ENCODE data around the gene TMEM120B.
A peak's percentile ranks its signal among the peaks of the same experiment; 100 is the strongest.
"Not testable (repeated sequence)": the region's sequence is repeated elsewhere in the genome, so short reads cannot be mapped to it uniquely, and the experiment has no call there.

The TMEM120B gene

DNA sequence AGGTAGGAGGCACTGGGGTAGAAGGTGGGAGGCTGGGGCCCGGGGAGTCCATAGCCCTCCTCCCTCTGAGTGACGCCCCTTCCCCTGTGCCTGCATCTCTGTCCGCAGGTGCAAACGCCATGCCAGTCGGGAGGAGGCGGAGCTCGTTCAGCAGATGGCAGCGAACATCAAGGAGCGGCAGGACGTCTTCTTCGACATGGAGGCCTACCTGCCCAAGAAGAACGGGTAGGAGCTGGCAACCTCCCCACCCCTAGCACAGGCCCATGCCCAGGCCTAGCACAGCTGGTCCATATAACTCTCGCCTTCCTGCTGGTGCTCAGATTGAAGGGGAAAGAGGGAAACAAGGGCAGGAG, 35.6 kb downstream of the TMEM120B start:
- DNase-seq (ENCODE audit: low read depth in 2 of 2), result no peak

DNA sequence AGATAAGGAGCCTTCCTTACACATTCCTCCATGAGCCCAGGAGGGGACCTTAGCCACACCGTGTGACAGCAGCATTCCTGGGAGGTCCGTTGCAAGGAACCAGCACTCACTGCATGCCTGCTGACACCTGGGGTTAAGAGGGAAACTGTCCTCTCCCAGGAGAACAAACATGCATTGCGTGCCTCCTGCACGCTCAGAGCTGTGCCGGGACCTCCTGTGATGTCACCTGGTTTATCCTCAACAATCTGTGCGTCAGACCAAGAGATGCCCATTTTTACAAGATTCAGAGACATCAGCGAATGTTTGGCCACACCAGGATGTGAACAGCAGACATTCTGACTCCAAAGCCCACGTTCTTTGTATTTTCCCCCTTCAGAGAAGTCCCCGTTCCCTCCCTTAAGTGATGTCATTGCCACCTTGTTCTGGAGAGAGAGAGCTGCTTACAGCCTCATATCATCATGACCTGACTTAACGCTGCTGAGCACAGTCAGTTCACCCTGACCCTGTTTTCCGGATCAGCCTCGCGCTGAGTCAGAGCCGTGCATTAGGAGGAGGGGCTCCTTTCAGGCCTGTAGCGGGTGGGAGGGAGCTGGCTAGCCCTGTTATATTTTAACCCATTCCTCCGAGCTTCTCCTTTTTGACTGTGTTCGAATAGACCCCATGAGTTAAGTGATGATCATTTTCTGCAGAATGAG, 36.2 kb downstream of the TMEM120B start:
- no peak for DNase-seq (ENCODE audit: low read depth in 2 of 2)

DNA sequence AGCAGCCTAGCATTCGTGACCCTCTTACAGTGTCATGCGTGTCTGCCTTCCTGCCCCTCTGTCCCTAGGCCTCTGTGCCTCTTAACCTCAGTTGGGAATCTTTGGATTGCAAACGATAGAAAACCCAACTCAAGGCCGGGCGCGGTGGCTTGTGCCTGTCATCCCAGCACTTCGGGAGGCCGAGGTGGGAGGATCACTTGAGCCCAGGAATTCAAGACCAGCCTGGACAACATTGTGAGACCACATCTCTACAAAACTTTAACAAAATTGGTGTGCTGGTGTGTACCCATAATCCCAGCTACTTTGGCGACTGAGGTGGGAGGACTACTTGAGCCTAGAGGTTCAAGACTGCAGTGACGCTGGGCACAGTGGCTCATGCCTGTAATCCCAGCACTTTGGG, 36.7 kb downstream of the TMEM120B start:
- DNase-seq (ENCODE audit: low read depth in 2 of 2), result no peak

DNA sequence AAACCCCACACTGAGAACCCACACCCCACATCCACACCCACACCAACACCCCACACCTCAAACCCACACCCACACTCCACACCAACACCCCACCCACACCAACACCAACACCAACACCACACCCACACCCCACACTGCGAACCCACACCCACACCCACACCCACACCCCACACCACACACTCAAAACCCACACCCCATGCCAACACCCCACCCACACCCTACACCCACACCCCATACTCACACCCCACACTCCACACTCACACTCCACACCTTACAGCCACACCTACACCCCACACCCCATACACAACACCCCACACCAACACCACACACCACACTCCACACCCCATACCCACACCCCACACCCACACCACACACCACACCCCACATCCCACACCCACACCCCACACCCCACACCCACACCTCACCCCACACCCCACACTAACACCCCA, 38.0 kb downstream of the TMEM120B start:
- peak in 1 of 2 donors; percentile 15 for DNase-seq (ENCODE audit: low read depth in 2 of 2)

DNA sequence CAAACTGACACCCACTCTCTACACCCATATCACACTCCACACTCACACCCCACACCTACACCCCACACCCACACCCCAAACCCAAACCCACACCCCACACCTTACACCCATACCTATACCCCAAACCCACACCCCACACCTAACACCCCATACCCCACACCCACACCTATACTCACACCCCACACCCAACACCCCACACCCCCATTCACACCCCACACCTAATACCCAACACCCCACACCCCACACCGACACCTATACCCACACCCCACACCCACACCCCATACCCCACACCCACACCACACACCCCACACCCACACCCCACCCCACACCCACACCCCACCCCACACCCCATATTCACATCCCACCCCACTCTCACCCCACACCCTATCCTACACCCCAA, 38.5 kb downstream of the TMEM120B start:
- no peak for DNase-seq (ENCODE audit: low read depth in 2 of 2)

DNA sequence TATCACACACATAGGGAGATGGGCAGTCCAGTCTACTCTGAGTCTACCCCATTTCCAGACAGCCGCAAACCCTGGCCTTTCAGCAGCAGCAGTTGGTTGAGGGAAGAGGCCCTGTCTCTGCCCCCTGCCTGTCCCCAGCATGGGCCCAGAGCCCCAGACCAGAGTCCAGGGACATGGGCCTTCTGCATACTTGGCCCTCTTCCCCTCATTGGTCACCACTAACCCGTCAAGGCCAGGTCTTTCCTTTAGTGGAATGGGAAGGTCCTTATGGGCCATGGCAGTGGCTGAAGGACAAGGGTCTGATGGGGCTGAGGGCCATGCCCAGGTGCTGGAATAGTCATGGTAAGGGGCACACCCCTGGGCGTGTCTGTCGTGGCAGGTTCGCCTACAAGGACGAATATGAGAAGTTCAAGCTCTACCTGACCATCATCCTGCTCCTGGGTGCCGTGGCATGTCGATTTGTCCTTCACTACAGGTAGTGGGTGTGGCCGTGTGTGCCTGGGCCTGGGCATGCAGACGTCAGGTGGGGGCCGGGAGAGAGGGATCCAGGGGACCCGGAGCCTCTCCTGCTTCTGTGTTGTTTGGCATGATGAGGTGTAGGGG, 39.3 kb downstream of the TMEM120B start:
- no peak for DNase-seq (ENCODE audit: low read depth in 2 of 2)

DNA sequence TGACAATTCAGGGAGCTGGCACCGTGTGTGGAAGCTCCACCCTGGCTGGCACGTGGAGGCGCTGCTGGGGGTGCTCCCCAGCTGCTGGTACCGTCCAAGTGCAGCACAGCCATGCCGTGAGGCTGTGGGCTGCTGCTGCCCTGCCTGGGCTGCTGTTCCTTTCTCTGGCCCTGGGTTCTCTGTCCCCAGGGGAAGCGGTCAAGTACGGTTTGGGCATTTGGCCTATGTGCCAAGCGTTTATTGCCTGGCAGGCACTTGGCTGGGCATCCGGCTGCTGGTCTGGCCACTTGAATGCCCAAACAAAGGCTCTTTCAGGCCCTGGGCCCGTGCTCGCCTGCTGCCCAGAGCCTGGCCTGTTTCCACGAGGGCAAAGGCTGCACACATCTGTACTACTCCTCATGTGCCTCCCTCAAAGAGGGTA, 41.3 kb downstream of the TMEM120B start:
- no peak for DNase-seq (ENCODE audit: low read depth in 2 of 2)

DNA sequence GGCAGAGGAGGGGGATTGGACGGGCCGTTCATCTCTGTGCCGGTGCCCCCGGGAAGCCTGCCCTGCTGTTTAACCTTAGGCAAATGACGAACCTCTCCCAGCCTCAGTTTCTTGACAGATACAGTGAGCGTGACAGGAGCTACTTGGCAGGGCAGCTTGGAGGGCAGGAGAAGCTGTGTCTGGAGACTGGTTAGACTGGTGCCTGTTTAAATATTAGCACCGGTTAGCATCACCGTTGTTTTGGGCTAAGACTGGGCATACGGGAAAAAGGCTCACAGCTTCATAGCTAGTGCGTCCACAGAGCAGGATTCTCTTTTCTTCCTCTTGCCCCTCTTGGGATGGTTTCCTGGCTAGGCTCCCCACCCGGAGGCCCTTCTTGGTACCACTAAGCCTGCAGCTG, 42.3 kb downstream of the TMEM120B start:
- no peak for DNase-seq (ENCODE audit: low read depth in 2 of 2)

DNA sequence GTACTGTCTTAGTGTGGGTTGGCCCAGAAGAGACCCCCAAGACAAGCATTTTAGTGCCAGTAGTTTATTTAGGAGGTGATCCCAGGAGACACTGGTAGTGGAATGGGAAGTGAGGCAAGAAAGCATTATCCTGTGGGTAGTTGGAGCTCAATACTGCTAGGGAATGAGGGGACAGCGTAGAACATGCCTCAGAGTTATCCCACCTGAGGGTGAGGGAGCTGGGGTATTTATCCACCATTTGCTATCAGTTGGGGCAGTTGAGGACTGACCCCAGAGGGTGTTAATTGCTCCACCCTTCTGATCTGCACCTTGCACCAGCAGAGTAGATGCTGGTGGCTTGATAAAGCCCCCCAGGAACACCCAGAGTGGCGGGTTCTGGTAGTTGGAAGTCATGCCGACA, 43.0 kb downstream of the TMEM120B start:
- no peak for DNase-seq (ENCODE audit: low read depth in 2 of 2)

DNA sequence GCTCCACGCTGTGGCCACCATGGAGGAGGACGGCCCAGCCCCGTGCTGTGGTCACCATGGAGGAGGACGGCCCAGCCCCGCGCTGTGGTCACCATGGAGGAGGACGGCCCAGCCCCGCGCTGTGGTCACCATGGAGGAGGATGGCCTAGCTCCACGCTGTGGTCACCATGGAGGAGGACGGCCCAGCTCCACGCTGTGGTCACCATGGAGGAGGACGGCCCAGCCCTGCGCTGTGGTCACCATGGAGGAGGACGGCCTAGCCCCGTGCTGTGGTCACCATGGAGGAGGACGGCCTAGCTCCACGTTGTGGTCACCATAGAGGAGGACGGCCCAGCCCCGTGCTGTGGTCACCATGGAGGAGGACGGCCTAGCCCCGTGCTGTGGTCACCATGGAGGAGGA, 46.0 kb downstream of the TMEM120B start:
- DNase-seq (ENCODE audit: low read depth in 2 of 2), result not testable (repeated sequence)

DNA sequence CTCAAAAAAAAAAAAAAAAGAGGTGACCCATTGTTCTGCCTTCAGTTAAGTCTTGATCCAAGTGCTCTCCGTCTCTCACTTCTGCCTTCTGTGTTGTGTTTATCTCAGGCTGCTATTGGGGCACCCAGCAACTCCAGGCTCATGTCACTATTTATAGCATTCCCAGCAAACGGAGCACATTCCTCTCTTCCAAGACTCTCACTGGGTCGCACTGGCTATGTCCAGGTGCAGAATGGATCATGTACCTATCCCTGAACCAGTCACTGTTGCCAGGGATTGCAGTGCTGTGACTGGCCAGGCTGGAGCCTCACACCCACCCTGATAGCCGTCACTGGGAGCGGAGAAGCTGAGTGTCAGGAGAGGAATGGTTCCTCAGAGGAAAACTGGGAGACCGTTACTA, 49.7 kb downstream of the TMEM120B start:
- DNase-seq (ENCODE audit: low read depth in 2 of 2), result no peak

DNA sequence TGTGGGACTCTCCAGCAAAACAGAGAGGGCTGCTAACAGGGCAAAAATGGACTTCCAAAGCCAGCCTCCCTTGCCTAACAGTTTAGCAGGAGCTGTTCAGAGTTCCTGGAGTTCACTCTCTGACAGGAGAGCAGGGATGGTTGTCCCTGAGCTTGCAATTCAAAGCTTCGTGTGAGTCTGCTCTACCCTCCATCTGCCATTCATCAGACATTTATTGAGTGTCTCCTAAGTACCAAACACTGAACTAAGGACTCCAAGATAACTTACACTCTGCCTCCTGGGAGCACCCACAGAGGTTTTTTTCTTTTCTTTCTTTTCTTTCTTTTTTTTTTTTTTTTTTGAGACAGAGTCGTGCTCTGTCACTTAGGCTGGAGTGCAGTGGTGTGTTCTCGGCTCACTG, 52.3 kb downstream of the TMEM120B start:
- DNase-seq (ENCODE audit: low read depth in 2 of 2), result no peak

DNA sequence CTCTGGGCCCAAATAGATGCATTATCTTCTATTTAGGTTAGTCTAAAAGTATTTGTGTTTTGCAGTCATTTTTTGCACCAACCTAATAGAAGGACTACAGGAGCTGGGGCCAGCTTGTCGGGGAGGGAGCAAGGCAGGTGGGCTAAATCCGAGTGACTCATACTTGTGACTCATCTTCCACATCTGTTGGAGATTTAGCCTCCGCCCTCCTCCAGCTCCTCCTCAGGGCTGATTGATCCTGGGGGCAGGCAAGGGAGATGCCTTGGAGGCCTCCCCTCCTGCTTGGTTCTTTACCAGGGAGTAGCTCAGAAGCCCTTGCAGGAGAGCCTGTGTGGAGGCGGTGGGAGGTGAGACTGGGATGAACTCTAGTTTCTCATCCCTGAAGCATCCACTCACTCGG, 53.0 kb downstream of the TMEM120B start:
- DNase-seq (ENCODE audit: low read depth in 2 of 2), result no peak

DNA sequence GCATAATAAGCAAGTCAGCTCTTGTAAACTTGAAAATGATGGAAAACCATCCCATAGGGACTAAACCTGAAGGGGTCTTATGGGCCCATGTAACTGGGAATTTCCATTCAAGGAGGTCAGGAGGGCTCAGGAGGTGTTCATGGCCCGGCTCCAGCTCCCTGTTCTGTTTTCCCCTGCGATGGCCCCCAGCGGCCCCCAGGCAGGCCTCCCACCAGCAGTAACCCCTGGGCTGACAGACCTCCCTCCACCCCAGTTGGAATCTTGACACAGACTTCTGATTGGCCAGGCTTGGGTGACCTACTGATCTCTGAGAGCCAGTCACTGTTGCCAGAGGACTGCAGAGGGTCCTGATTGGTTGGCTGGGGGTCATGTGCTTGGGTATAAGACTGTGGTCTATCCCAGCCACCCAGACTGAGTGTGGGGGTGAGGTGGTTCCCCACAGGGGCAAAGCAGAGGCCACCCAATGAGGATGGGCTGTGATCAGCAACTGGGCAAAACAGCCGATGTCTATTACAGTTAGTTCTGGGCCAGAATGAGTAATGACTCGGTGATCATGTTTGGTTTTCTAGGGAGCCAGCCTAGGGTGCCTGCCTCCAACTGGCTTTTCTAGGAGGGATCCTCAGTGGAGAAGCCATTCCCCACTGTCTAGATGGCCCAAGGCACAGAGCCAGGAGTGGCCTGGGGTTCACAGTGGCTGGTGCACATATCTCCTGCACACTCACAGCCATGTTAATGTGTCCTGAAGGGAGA, 53.9 kb downstream of the TMEM120B start:
- DNase-seq (ENCODE audit: low read depth in 2 of 2), result no peak

DNA sequence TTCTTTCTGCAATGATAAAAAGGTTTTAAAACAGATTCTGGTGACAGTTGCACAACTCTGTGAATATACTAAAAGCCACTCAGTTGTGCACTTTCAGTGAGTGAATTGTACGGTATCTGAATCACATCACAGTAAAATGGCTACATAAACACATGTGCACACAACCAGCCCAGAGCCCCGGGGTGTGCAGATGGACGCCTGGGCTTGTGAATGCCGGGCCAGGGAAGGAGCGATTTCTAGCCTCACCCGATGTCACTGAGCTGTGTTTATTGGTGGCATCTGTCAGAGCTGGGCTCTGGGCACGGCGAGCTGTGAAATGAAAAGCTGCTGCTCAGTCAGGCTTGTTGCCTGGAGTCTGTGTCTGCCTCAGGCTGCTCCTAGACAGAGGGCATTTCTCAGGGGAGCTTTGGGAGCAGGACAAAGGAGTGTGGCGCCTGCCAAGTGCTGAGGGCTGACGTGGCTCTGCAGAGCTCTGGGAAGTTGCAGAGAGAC, 55.0 kb downstream of the TMEM120B start:
- DNase-seq (ENCODE audit: low read depth in 2 of 2), result no peak

DNA sequence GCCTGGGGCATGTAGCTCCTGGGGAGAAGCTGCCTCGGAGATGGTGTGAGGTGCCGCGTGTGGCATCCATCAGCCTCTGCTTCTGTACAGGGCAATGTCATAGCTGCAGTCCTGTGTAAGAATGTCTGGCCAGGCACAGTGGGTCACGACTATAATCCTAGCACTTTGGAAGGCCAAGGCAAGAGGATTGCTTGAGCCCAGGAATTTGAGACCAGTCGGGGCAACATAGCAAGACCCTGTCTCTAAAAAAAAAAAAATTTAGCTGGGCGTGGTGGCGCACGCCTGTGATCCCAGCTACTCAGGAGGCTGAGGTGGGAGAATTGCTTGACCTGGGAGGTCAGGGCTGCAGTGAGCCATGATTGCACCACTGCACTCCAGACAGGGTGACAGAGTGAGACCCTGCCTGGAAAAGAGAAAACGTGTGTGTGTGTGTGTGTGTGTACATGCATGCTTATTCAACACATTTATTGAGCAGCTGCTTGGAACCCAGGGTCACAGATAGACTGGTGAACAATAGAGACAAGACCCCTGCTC, 56.8 kb downstream of the TMEM120B start:
- no peak for DNase-seq (ENCODE audit: low read depth in 2 of 2)

DNA sequence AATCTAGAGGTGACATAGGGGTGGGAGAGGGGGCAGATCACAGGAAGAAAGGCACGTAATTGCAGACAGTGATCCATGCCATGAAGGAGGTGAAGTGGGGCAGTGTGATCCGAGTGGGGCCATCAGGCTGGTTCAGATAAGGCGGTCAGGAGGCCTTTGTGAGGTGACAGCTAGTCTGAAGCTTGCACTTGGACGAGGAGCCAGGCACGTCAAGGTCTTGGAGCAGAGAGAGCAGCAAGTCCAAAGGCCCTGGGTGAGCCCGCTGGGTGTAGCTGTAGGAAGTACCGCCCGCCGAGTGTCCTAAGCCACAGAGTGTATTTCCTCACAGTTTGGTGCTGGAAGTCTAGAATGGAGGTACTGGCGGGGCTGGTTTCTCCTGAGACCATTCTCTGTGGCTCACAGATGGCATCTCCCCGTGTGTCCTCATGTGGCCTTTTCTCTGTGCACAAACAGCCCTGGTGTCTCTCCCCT, 57.3 kb downstream of the TMEM120B start:
- DNase-seq (ENCODE audit: low read depth in 2 of 2), result no peak

DNA sequence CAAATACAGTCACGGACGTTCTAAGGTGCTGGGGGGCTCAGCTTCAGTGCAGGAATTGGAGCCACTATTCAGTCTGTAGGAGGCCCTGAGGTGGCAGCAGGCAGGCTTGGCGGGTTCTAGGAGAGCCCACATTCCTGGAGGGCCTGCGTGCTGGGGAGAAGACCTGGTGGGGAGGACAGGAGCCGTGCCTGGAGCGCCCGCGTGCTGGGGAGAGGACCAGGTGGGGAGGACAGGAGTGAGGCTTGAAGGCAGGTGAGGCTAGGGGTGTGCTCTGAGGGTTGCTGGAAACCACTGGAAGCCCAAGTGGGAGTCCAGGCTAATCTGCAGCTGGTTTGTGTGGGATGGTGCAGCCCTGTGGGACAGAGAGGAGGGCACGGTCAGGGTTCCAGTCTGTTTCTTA, 57.8 kb downstream of the TMEM120B start:
- no peak for DNase-seq (ENCODE audit: low read depth in 2 of 2)

DNA sequence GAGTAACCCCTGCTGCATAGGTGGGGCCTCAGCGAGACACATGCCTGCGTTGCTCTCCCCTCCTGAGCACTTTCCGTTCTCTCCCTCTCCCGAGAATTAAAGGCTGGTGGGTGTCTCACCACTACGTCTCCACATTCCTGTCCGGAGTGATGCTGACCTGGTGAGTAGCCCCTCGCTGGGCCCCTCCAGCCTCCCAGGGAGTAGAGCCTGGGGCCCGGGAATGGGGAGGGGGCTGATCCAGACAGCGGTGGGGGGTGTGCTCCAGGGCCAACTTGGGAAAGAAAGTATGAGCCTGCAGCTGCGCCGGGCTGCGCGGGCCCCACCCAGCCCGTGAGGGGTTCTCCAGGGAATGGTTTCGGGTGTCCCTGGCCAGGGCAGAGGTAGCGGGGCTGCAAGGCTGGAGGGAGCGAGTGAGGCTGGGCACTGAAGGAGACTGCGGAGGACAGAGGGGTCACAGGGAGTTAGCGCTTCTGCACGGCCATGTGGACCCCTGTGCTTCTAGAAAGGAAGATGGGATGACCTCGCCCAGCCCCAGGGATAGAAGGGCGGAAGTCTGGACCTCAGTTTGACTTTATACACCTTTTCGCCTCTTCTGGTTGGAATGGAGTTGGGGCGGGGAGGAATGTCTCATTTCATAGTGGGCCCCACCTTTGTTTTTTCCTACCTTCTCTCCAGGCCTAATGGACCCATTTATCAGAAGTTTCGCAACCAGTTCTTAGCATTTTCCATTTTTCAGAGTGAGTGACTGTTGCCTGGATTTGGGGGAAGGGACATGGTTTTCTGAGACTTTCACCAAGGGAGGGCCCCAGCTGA, 58.5 kb downstream of the TMEM120B start:
- DNase-seq (ENCODE audit: low read depth in 2 of 2), result no peak

DNA sequence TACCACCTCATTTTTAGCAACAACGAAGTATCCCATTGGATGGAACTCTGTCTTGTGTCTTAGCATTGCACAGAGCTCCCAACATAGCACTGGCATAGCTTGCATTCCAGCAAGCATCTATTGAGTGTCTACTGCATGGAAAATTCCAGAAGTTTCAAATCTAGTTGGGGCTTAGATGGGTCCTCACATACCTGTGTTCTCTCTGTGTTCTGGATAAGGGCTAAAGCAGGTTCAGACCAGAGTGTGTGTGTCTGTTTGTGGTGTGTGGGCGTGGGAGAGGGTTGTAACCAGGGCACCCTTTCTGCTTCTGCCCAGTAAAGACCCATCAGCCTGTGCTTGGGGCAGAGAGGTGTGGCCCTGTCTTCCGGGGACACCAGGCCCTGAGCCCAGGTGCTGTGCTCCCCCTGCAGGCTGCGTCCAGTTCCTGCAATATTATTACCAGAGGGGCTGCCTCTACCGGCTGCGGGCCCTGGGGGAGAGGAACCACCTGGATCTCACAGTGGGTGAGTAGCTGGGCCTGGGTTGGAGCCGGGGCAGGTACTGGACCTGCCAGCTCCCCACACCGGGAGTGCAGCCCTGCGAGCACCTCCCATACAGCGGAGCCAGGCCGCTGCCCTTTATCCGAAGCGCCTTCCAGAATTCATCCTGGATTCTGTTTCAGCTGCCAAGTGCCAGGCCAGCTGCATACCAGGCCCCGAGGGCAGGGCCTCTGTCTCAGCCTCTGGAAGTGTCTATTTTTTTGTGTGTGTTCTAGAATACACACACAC, 60.6 kb downstream of the TMEM120B start:
- DNase-seq (ENCODE audit: low read depth in 2 of 2), result peak in 1 of 2 donors; percentile 64

DNA sequence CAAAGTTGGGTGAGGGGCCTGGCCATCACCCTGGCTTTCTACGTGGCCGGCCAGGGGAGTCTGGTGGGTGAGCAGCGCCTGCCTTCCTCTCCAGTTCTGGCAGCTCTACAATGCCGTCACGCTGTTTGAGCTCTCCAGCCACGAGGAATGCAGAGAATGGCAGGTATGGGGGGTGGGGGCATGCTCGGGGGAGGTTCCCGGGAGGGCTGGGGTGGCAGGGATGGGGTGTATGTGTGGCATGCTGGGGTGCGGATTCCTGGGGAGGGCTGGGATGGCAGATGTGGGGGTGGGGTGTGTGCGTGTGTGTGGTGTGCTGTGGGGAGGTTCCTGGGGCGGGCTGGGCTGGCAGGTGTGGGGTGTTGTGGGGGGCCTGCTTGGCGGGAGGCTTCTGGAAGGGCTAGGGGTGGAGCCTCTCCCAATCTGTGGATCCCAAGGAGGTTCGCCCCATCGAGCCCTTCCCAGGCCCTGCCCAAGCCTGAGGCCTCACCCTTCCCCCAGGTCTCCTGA, 62.5 kb downstream of the TMEM120B start:
- no peak for DNase-seq (ENCODE audit: low read depth in 2 of 2)

All from stimulated activated CD8-positive, alpha-beta memory T cell treated with anti-CD3 and anti-CD28 coated beads, Interleukin-7, amount 100 ng/mL, for 4 hours (primary cell).